SK-N-SH (cell line): ENCODE measurements around the gene LDHAL6A.

Experiments
- CHD2 ChIP-seq: fragments of 150-350 bp; IDR thresholded peaks from 2 replicates; pipeline ENCODE4 v1.6.1; 2018; ENCODE audit warnings: low read length; ENCODE audit not compliant: partially characterized antibody
- CTCF ChIP-seq: fragments of 200-600 bp; sonication (generic); IDR thresholded peaks from 2 replicates; pipeline ENCODE4 v1.6.1; 2017; ENCODE audit warnings: antibody characterized with exemption, mild to moderate bottlenecking, moderate library complexity
- FOXJ3 ChIP-seq: sonication (generic); formaldehyde crosslinking; IDR thresholded peaks from 2 replicates; pipeline ENCODE4 v1.5.1; 2020; ENCODE audit warnings: mild to moderate bottlenecking, missing genetic modification reagents
- GATA2 ChIP-seq: sonication (generic); formaldehyde crosslinking; IDR thresholded peaks from 2 replicates; pipeline ENCODE4 v1.5.0; 2020; ENCODE audit warnings: mild to moderate bottlenecking, missing genetic modification reagents
- JUND ChIP-seq: IDR thresholded peaks from 2 replicates; pipeline ENCODE4 v1.4.0; 2012
- MAX ChIP-seq: IDR thresholded peaks from 2 replicates; pipeline ENCODE4 v1.4.0; 2012; ENCODE audit warnings: low read depth
- MEF2A ChIP-seq: IDR thresholded peaks from 2 replicates; pipeline ENCODE4 v1.4.0; 2012; ENCODE audit warnings: low read depth, borderline replicate concordance
- MXI1 ChIP-seq: IDR thresholded peaks from 2 replicates; pipeline ENCODE4 v1.6.1; 2012; ENCODE audit warnings: mild to moderate bottlenecking, low read depth, low read length, improper control_type of control experiment
- NFIC ChIP-seq: IDR thresholded peaks from 2 replicates; pipeline ENCODE4 v1.4.0; 2012; ENCODE audit warnings: borderline replicate concordance
- POLR2AphosphoS5 ChIP-seq: IDR thresholded peaks from 2 replicates; pipeline ENCODE4 v1.6.1; 2012; ENCODE audit warnings: low read depth, low read length
- TAF1 ChIP-seq: IDR thresholded peaks from 2 replicates; pipeline ENCODE4 v1.6.1; 2012; ENCODE audit warnings: low read depth, mild to moderate bottlenecking, low read length, moderate library complexity, borderline replicate concordance
- TCF12 ChIP-seq: IDR thresholded peaks from 2 replicates; pipeline ENCODE4 v1.4.0; 2012
- TEAD4 ChIP-seq: IDR thresholded peaks from 2 replicates; pipeline ENCODE4 v1.4.0; 2012; ENCODE audit warnings: mild to moderate bottlenecking, borderline replicate concordance; ENCODE audit not compliant: insufficient read depth

DNA sequence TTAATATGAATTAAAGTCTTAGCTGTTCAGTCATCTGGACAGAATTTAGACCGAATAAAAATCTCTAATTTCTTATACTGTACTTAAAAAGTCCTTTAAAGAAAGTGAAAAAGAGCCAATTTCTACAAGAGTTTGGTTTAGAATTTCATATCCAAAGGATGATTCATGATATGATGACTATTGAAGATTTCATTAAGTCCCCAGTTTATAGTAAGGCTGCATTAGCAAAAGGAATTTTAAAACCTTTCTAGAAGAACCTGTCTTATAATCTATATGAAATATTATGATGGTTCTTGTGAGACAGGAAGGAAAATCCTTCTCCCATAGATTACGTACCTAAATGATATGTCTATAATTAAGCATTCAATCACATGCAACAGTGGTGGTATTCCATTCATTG is 36.3 kb downstream of the LDHAL6A start:
- TF ChIP-seq CTCF: no peak
- no peak for TF ChIP-seq TAF1
- TF ChIP-seq MXI1: no peak
- no peak for TF ChIP-seq NFIC
- TF ChIP-seq TEAD4: no peak
- TF ChIP-seq JUND: no peak
- TF ChIP-seq POLR2AphosphoS5: no peak
- no peak for TF ChIP-seq MAX
- TF ChIP-seq MEF2A: no peak
- no peak for TF ChIP-seq TCF12
- TF ChIP-seq GATA2 (CRISPR knock-in tag): no peak
- TF ChIP-seq FOXJ3 (CRISPR knock-in tag): no peak
- TF ChIP-seq CHD2: no peak
